ENCODE data around the gene NEMP1.
A peak's percentile ranks its signal among the peaks of the same experiment; 100 is the strongest.
"Not testable (repeated sequence)": the region's sequence is repeated elsewhere in the genome, so short reads cannot be mapped to it uniquely, and the experiment has no call there.

NEMP1 gene

GRCh38 chr12:57055824-57056223, 22.8 kb downstream of the NEMP1 start:
- TF ChIP-seq FOXP2 (optimal IDR thresholded peaks at IDR 0.05; ENCODE audit: control extremely low read depth, extremely low read length, insufficient read depth): no peak
- no peak for TF ChIP-seq POLR2AphosphoS5 (IDR thresholded peaks at IDR 0.05; ENCODE audit: borderline replicate concordance, low read depth, low read length)
- no peak for TF ChIP-seq EZH2 (IDR thresholded peaks at IDR 0.05)
- no peak for DNase-seq (ENCODE audit: low read depth, low spot score)
- Histone ChIP-seq H3K9me3 (ENCODE audit: low read depth, low read length) (no peaks in the 10 kb centered on the region), H3K27ac (0 out of 2 replicates have a peak overlapping the region, but pooled peaks have one; percentile 19), H3K36me3 (ENCODE audit: insufficient read depth, low read length) (peaks cover 47% of the 10 kb centered on the region), H3K4me3 (no peak overlapping the region), H3K9ac (ENCODE audit: insufficient read length) (no peak overlapping the region)

- not testable (repeated sequence) for H3K4me3 ChIP-seq; H3K9ac ChIP-seq (ENCODE audit: insufficient read length); H3K9me3 ChIP-seq (ENCODE audit: low read depth, low read length); DNase-seq (ENCODE audit: low read depth, low spot score); H3K27ac ChIP-seq
- peaks cover 28% of the 10 kb centered on the region for H3K36me3 ChIP-seq (ENCODE audit: insufficient read depth, low read length)
These were observed 24.7 kb downstream of the NEMP1 start for GRCh38 chr12:57053901-57054300.

GRCh38 chr12:57053146-57053545, 25.4 kb downstream of the NEMP1 start:
- H3K27ac ChIP-seq; H3K9me3 ChIP-seq (ENCODE audit: low read depth, low read length); H3K9ac ChIP-seq (ENCODE audit: insufficient read length); DNase-seq (ENCODE audit: low read depth, low spot score); H3K4me3 ChIP-seq: not testable (repeated sequence)
- peaks cover 21% of the 10 kb centered on the region for H3K36me3 ChIP-seq (ENCODE audit: insufficient read depth, low read length)

GRCh38 chr12:57051011-57051410, 27.6 kb downstream of the NEMP1 start:
- Histone ChIP-seq H3K4me3 (no peak overlapping the region), H3K9me3 (ENCODE audit: low read depth, low read length) (no peaks in the 10 kb centered on the region), H3K27ac (no peak overlapping the region), H3K9ac (ENCODE audit: insufficient read length) (no peak overlapping the region), H3K36me3 (ENCODE audit: insufficient read depth, low read length) (peaks cover 5% of the 10 kb centered on the region; the same call in 1 of the 2 replicates)
- TF ChIP-seq EZH2 (IDR thresholded peaks at IDR 0.05): no peak
- TF ChIP-seq POLR2AphosphoS5 (IDR thresholded peaks at IDR 0.05; ENCODE audit: borderline replicate concordance, low read depth, low read length): no peak
- TF ChIP-seq FOXP2 (optimal IDR thresholded peaks at IDR 0.05; ENCODE audit: control extremely low read depth, extremely low read length, insufficient read depth): no peak
- no peak for DNase-seq (ENCODE audit: low read depth, low spot score)

GRCh38 chr12:57049890-57050289, 28.7 kb downstream of the NEMP1 start, which contains the start of gene MYO1A:
Gene MYO1A (minus strand): TSS chr12:57050129. CDS start chr12:57048323, 1,806 bp downstream.
- H3K9ac ChIP-seq (ENCODE audit: insufficient read length): no peak within 1 kb of the TSS
- no peak within 1 kb of the TSS for H3K4me3 ChIP-seq
- TF ChIP-seq POLR2AphosphoS5 (IDR thresholded peaks at IDR 0.05; ENCODE audit: borderline replicate concordance, low read depth, low read length) (no peak), FOXP2 (optimal IDR thresholded peaks at IDR 0.05; ENCODE audit: control extremely low read depth, extremely low read length, insufficient read depth) (no peak), EZH2 (IDR thresholded peaks at IDR 0.05) (no peak)
- H3K9me3 ChIP-seq (ENCODE audit: low read depth, low read length): no peaks in the 10 kb centered on the region
- H3K36me3 ChIP-seq (ENCODE audit: insufficient read depth, low read length): peaks cover 5% of the 10 kb centered on the region; the same call in 1 of the 2 replicates
- H3K27ac ChIP-seq: no peak within 1 kb of the TSS
- DNase-seq (ENCODE audit: low read depth, low spot score): no peak

GRCh38 chr12:57049119-57049446, 29.5 kb downstream of the NEMP1 start:
- Histone ChIP-seq H3K9me3 (ENCODE audit: low read depth, low read length) (no peaks in the 10 kb centered on the region), H3K36me3 (ENCODE audit: insufficient read depth, low read length) (peaks cover 2% of the 10 kb centered on the region; the same call in 1 of the 2 replicates), H3K27ac (no peak overlapping the region), H3K9ac (ENCODE audit: insufficient read length) (no peak overlapping the region), H3K4me3 (no peak overlapping the region)
- no peak for DNase-seq (ENCODE audit: low read depth, low spot score)
- no peak for TF ChIP-seq EZH2 (IDR thresholded peaks at IDR 0.05)
- no peak for TF ChIP-seq POLR2AphosphoS5 (IDR thresholded peaks at IDR 0.05; ENCODE audit: borderline replicate concordance, low read depth, low read length)
- TF ChIP-seq FOXP2 (optimal IDR thresholded peaks at IDR 0.05; ENCODE audit: control extremely low read depth, extremely low read length, insufficient read depth): no peak

GRCh38 chr12:57048423-57049118, 30.0 kb downstream of the NEMP1 start:
- H3K9me3 ChIP-seq (ENCODE audit: low read depth, low read length): no peaks in the 10 kb centered on the region
- DNase-seq (ENCODE audit: low read depth, low spot score): no peak
- H3K9ac ChIP-seq (ENCODE audit: insufficient read length): no peak overlapping the region
- H3K27ac ChIP-seq: no peak overlapping the region
- no peak overlapping the region for H3K4me3 ChIP-seq
- H3K36me3 ChIP-seq (ENCODE audit: insufficient read depth, low read length): no peaks in the 10 kb centered on the region
- TF ChIP-seq POLR2AphosphoS5 (IDR thresholded peaks at IDR 0.05; ENCODE audit: borderline replicate concordance, low read depth, low read length) (no peak), EZH2 (IDR thresholded peaks at IDR 0.05) (no peak), FOXP2 (optimal IDR thresholded peaks at IDR 0.05; ENCODE audit: control extremely low read depth, extremely low read length, insufficient read depth) (no peak)

- DNase-seq (ENCODE audit: low read depth, low spot score): no peak
- Histone ChIP-seq H3K9me3 (ENCODE audit: low read depth, low read length) (no peaks in the 10 kb centered on the region), H3K27ac (no peak overlapping the region), H3K36me3 (ENCODE audit: insufficient read depth, low read length) (no peaks in the 10 kb centered on the region), H3K9ac (ENCODE audit: insufficient read length) (no peak overlapping the region), H3K4me3 (no peak overlapping the region)
- TF ChIP-seq POLR2AphosphoS5 (IDR thresholded peaks at IDR 0.05; ENCODE audit: borderline replicate concordance, low read depth, low read length): no peak
These were observed 30.6 kb downstream of the NEMP1 start for GRCh38 chr12:57047981-57048380.
